NT2/D1 (cell line): ENCODE measurements around the gene EXOSC10.

Experiments
- SUZ12 ChIP-seq: IDR thresholded peaks from 2 replicates; pipeline ENCODE4 v1.6.1; 2011; ENCODE audit not compliant: insufficient read length, insufficient read depth; ENCODE audit errors: extremely low read depth
- YY1 ChIP-seq: IDR thresholded peaks from 2 replicates; pipeline ENCODE4 v1.6.1; 2011; ENCODE audit not compliant: insufficient read length, insufficient read depth
- ZNF274 ChIP-seq: IDR thresholded peaks from 2 replicates; pipeline ENCODE4 v1.6.1; 2011; ENCODE audit warnings: mild to moderate bottlenecking, low read depth, low read length

DNA sequence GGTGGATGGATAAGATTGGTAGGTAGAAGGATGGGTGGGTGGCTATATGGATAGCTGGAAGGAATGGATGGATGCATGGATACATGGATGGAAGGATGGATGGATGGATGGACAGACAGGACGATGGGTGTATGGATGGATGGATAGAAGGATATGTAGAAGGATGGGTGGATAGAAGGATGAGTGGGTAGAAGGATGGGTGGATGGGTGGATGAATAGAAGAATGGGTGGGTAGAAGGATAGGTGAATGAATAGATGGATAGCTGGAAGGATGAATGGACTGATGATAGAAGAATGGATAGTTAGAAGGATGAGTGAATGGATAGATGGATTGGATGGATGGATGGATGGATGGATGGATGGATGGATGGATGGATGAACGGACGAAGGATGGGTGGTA lies 57.6 kb downstream of the EXOSC10 start:
- TF ChIP-seq YY1 (no peak), ZNF274 (no peak), SUZ12 (no peak)
